HG03095 (cell line): ENCODE results near the gene GALP.
"Not testable (repeated sequence)": the region's sequence is repeated elsewhere in the genome, so short reads cannot be mapped to it uniquely, and the experiment has no call there.

ENCODE experiments used
- ATAC-seq: cut with Tn5 transposase; IDR thresholded peaks from one replicate; pipeline ENCODE4 v1.9.1; 2021; ENCODE audit warnings: moderate library complexity; ENCODE audit not compliant: unreplicated experiment

The GALP gene

DNA sequence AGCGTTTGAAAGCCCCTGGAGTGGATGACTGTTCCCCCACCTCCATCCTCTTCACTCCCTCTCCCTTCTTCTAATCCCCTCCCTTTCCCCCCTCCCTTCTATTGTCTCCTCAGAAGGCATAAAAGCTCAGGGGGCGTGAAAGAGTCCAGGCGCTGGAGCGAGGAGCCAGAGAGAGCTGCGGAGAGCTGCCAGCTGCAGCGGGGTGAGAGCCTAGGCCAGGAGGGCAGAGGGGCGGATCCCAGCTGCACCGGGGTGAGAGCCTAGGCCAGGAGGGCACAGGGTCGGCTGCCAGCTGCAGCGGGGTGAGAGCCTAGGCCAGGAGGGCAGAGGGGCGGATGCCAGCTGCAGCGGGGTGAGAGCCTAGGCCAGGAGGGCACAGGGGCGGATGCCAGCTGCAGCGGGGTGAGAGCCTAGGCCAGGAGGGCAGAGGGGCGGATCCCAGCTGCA lies at the start of gene GALP:
Gene GALP (plus strand): TSS at position 148 of the 447 bp plus-strand sequence. CDS start 1,101 bp downstream, outside the sequence.
- not testable (repeated sequence) for ATAC-seq

DNA sequence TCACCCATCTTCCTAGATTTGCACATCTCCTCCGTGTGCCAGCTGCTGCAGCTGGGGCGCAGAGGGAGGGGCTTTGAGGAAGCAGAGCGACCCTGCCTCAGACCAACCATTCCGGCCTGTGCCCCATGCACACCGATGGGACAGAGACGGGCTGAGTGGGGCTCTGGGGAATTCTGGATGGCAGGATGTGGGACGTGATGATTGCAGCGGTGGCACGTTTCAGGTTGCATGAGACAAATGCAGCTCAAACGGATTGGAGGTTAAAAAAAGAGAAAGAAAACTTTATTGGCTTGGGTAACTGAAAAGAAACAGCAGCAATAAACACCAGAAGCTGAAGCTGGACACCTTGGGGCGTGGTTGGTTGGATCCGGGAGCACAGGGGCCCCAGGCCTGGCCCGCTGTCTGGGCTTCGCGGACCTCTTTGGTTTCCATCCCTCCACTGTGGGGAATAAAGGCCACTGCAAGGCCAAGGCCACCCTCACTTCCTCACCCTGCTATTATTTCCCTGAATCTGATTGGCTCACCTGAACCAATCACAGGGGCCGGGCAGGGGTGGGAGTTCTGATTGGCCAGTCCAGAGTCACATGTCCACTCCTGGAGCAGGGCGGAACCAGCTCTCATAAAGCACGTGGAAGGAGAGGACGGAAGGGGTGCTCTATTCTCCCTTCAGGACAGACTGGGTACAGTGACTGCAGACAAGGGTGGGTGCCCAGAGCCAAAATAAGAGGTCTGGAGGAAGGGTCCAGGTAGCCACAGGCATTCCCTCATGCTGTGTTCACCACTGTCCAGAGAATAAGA lies 48.6 kb upstream of the GALP start:
- no peak for ATAC-seq

DNA sequence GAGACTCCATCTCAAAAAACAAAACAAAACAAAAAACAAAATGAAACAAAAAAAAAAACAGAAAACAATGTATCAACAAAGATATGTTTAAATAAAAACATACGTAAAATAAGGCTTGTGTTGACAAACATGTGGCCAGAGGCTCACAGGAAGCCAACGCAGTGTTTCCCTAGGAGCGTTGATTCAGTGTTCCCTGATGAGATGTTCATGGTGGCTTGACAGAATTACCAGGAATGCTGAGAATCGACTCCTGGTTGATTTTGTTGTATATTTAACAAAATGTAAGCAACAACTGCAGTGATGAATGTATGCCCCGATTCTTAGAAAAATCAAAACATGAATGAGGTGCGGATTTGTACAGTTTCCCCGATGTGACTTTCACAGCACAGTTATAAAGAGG lies 45.8 kb upstream of the GALP start:
- no peak for ATAC-seq

DNA sequence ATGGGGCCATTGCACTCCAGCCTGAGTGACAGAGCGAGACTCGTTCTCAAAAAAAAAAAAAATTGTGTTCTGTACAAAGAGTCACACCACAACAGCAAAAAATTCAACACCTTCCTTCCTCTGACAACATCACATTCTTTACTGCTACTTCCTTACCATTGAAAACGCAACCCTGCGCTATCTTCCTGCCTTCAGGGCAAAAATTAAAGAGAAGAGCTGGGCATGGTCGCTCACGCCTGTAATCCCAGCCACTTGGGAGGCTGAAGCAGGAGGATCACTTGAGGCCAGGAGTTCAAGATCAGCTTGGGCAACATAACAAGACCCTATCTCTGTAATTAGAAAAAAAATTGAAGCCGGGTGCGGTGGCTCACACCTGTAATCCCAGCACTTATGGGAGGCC lies 44.2 kb upstream of the GALP start:
- no peak for ATAC-seq

DNA sequence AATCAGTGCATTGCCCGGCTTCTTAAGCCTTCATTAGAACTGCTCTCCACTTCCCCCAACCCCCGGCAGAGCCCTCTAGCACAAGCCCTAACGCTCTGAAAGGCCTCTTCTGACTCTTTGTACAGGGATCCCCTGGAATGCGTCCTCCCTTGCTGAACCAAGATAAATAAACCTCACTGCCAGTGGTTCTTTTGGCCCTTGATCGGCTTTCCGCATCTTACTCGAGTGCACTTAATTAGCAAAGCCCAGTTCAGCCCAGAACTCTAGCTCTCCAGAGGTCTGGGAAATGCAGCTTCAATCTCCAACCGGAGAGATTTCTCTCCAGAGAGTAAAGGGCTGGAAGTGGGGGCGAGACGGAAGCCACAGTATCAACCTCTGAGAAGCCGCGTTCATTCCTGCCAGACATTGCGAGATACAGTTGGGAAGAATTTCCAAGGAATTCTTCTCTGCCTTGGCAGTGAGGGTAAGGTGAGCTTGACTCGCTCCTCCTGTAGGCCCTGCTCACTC lies 43.4 kb upstream of the GALP start:
- no peak for ATAC-seq

DNA sequence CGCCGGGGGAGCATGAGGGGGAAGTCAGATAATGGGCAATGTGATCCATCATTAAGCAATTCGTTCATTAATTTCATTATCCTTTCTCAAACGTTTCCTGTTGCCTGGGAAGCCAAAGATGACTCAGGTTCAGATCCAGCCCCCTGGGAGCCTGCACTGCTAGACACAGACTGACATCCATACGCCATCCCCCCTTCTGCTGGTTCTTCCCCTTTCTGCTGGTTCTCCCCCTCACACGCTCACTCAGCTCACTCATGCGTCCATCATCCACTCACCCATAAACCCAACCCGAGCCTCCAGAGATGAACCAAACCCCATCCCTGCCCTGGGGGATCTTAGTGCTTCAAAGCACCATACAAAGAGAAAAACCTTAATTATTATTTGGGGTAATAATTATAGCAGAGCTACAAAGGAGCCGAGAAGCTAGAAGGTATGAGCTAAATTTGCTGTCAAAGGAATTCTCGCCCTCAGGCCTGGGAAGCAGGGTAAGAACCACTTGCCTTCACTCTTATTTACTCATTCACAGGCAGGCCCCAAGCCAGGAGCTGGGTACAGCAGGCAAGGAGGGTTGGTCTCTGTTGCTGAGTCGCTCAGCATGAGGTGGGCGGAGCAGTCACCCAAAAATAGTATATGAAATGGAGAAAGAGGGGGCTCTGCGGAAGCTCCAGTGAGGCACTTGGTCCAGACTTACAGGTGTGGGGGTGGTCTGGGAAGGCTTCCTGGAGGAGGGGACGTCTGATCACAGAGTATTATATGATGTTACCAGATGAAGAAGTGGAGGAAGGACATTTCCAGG lies 41.8 kb upstream of the GALP start:
- ATAC-seq, result no peak

DNA sequence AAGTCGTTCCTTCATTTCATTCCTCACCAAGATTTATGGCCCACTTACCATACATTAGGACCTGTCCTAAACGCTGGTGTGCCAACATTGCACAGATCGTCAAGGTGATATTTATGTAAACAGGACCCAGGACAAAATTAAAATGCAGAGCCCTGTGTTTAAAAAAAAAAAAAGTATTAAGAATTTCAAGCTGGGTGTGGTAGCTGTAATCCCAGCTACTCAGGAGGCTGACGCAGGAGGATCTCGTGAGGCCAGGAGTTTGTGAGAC lies 41.2 kb upstream of the GALP start:
- ATAC-seq, result no peak

DNA sequence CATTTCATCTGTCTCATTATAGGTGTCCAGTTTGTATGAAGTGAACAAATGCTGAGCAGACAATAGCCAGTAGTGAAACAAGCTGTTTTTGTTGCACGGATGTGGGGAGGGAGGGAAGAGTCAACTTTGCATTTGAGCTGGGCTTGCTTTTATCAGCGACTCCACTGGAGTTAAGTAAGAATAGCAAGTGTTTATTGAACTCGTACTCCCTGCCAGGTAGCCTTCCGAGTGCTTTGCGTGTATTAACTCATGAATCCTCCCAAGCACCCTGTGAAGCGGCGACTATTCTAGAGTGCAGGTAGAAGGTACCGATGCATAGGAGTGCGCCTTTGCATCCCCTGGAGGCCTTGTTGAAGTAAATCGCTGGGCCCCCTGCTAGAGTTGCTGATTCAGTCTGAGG lies 39.4 kb upstream of the GALP start:
- ATAC-seq, result no peak

DNA sequence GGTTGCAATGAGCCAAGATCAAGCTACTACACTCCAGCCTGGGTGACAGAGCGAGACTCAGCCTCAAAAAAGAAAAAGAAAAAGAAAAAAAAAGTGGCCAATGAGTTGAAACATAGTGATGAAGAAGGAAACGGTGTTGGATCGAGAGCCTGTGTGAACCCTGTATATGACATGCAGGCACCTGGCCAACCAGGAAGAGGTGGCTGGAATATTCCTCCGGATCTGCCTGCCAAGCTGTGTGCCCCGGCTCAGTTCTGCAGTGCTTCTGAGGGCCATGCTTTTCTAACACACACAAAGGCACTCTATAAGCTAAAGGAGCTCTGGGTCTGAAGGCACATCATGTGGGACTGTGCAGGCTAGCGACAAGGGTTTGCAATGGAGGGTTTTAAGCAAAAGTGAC lies 38.4 kb upstream of the GALP start:
- no peak for ATAC-seq

DNA sequence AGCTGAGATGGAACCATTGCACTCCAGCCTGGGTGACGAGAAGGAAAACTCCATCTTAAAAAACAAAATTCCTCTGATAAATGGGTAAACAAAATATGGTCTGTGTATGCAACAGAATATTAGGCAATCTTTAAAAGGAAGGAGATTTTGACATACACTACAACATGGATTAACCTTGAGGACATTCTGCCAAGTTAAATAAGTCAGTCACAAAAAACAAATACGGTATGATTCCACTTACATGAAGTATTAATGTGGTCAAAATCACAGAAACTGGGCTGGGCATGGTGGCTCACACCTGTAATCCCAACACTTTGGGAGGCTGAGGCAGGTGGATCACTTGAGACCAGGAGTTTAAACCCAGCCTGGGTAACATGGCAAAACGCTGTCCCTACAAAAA lies 37.7 kb upstream of the GALP start:
- ATAC-seq, result no peak

DNA sequence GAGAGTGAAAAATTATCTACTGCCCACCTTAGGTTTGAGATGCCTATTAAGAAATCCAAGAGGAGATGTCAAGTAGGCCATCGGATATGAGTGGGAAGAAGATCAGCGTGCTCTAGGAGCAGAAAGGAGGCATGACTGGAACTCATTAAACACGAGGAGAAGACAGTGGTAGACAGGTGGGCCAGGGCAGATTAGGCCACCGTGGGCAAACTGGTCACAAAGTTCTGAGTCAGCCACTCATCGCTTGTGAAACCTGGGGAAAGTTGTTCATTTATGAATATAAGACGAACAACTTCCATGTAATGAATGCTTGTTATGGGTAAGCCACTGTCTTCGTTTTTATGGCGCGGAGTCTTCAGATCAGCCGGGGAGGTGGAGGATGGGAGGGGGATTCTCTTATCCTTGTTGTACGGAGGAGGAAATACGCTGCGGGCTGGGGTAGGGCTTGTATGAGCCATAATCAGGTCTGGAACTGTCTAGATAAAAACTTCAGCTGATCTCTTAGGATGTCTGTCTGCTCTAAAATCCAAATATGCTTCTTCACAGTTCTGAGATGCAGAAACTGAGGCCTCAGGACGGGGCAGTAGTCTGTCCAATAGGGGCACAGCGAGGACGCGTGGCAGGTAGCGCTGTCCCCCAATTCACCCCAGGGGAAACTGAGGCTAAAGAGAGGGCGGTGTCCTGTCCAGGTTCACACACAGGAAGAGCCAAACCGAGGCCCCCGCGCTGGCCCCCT lies 35.8 kb upstream of the GALP start:
- no peak for ATAC-seq

DNA sequence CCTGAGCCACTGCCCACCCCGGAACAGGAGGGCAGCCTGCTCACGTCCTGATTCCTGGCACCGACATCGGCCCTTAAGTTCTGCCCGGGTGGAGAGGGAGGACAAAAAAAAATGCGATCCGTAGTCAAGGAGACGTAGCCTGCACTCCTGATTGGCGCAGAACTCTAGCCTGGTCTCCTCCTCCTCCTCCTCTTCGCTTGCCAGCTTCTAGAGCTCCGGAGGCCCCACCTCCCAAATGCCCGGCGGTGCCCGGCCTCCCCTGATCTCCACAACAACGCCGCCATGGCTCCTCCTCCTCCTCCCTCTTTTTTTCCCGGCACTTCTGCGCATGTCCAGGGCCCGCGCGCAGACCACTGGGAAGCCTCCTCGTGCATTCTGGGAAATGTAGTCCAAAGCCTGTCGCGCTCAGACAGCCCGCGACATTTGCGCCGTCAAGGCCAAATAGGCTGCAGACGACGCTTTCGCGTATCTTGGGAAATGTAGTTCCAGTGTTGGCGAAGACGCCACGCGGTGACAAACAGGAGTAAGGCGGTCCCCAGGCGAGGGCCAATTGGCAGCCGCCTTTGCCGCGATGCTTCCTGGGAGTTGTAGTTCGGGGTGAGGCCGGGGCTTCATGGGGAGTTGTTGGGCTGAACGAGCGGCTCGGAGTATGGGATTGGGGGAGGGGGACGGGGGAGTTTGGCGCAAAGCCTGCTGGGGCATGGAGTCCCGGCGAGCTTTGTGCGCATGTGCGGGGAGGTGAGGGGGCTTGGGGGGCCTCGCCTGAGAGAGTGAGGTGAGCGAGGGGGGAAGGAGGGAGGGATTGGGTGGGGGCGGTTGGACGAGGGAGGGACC lies 35.0 kb upstream of the GALP start, which contains the start of gene ZNF444:
Gene ZNF444 (plus strand): TSS at position 705 of the 834 bp plus-strand sequence. CDS start 5,625 bp downstream, outside the sequence.
- ATAC-seq, result peak; percentile 89

DNA sequence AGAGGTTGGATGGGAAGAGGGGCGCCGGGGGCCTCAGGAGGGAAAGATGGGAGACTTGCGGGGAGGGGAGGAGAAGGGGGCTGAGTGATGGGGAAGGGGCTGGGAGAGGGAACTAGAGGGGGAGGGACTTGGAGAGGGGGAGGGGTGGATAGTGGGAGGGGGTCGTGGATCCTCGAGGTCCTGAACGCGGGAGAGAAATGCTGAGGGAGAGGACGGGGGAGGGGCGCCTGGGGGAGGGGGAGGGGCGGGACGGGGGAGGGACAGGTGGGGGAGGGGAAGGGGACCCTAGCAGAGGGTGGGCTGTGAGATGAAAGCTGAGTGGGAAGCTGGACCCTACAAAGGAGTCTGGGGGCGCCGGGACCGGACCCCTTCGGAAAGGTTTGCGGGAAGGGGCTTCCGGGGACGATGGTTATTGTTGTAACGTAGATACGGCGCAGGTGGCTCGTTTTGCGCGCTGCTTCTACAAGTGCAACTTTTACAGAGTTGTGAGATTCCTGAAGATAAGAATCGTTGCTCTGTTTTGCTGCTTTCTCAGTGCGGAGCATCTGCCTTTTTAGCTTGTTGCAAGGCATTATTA lies 34.3 kb upstream of the GALP start:
- ATAC-seq, result no peak

DNA sequence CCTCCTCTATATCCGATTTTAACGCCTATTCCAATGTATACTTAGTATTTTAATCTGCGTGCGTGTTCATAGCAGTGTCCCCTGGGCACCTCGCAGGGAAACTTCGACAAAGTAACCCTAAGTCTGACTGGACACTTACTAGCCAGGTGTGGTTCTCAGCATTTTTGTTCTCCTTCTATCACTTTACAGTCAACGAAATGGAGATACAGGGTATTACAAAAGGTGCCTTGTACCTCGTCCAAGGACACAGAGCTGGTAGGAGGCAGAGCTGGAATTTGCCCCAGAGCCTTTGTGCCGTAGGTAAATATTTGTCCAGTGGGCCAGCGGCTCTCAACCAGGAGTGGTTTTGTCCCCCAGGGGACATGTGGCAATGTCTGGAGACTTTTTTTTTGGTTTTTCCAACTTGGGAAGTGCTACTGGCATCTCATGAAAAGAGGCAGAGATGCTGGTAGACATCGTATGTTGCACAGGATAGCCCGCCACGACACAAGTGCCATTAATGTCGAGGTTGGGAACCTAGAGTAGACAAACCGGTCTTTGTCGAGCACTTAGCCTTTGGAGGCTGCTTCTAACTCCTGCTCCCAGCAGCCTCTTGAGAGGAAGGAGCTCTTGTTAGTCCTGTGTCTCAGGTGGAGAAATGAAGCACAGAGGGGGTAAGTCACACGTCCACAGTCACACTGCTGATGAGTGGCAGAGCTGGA lies 33.6 kb upstream of the GALP start:
- ATAC-seq, result no peak

DNA sequence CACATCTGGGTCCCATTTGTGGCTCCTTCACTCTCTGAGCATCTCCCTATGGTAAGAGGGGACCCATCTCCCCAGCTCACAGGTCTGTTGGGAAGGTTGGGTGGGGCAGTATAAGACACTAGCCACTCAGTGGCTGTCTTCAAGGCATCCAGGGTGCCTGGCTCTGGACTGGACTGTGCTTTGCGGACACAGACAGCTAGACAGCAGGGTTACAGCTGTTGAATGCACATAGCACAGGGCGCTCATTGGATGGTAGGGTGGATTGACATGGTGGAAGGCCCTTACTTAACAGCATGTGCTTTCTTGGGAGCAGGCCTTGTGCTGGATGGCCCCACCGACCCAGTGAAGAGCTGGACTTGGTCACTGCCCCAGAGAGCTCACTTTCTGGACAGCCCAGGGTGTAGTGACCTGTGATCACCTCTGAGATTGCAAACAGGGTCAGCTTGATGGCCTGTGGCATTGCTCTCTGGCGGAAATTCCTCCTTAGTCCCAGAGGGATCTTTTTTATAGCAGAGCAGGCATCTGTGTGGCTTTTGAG lies 32.8 kb upstream of the GALP start:
- no peak for ATAC-seq

DNA sequence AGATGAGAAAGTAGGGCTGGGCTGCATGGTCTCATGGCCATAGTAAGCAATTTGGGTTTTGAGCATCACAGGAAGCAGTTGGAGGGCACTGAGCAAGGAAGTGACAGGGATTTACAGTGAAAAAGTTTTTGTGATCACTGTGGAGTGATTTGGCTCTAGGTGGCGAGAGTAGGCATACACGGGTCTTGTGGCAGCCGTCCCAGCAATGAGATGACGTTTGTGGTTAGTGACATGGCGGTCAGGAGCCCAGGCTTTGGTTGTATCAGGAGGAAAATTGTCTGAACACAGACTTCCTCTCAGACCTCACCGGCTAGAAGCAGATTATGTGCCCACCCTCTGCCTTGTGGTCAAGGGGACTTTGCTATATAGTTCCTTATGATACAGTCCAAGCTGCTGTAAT lies 31.4 kb upstream of the GALP start:
- no peak for ATAC-seq

DNA sequence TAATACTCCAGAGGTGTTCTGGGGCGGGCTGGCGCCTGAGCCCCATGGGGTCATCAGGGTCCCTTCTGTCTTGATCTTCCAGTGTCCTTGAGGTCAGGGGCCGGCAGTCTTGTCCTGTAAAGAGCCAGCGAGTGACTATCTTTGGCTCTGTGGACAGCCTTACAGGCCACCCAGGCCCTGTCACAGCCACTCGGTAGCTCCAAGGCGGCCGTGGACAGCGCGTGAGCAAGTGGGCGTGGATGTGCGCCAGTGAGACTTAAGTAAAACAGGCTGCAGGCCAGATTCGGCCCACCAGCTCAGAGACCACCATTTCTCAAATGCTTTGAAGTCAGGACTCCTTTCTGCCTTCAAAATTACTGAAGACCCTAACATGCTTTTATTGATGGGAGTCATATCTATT lies 31.0 kb upstream of the GALP start:
- no peak for ATAC-seq

DNA sequence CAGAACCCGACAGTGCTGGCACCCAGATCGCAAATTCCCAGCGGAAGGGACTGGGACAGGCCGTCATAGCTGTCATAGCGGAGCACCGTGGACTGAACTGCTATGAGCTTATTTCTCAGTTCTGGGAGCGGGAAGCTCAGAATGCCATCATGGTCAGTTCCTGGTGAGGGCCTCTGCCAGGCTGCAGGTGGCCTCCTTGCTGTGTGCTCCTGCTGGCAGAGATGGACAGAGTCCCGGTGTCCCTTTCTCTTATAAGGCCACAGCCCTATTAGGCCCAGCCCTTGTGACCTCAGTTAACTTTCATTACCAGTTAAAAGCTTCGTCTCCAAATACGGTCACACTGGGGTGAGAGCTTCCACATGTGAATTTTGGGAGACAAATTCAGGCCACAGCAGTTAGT lies 30.1 kb upstream of the GALP start:
- ATAC-seq, result no peak

DNA sequence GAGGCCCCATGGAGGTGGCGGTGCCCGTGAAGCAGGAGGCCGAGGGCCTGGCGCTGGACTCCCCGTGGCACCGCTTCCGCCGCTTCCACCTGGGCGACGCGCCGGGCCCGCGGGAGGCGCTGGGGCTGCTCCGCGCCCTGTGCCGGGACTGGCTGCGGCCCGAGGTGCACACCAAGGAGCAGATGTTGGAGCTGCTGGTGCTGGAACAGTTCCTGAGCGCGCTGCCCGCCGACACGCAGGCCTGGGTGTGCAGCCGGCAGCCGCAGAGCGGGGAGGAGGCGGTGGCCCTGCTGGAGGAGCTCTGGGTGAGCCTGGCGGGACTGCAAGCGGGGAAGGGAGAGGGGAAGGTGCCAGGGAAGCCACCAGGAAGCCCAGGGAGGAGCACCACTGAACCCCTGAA lies 28.9 kb upstream of the GALP start:
- ATAC-seq, result no peak
